ENCODE results near the gene PCDH9.
A peak's percentile ranks its signal among the peaks of the same experiment; 100 is the strongest.

Gene PCDH9

DNA sequence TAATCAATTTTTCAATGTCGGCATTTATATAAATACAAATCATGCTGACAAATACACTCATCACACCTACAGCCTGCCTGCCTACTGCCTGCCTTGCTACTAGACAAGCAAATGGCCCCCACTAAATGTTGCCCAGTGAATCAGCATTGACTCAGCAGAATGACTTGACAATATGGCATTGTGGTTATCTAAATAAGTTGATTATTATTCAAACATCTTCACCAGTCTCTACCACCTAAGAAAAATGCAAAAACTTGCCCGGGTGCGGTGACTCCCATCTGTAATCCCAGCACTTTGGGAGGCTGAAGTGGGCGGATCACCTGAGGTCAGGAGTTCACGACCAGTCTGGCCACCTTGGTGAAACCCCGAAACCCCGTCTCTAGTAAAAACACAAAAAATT lies 296.1 kb downstream of the PCDH9 start:
- H2AFZ ChIP-seq (ENCODE audit: low read length) = no peak overlapping the region
- no peaks in the 10 kb centered on the region for H3K9me3 ChIP-seq (ENCODE audit: insufficient read depth, low read depth, low read length)
- no peaks in the 10 kb centered on the region for H4K20me1 ChIP-seq (ENCODE audit: insufficient read depth, low read length, poor library complexity, severe bottlenecking)
- no peak for TF ChIP-seq EZH2phosphoT487 (IDR thresholded peaks at IDR 0.05; ENCODE audit: borderline replicate concordance)
- TF ChIP-seq, protein P1, sequence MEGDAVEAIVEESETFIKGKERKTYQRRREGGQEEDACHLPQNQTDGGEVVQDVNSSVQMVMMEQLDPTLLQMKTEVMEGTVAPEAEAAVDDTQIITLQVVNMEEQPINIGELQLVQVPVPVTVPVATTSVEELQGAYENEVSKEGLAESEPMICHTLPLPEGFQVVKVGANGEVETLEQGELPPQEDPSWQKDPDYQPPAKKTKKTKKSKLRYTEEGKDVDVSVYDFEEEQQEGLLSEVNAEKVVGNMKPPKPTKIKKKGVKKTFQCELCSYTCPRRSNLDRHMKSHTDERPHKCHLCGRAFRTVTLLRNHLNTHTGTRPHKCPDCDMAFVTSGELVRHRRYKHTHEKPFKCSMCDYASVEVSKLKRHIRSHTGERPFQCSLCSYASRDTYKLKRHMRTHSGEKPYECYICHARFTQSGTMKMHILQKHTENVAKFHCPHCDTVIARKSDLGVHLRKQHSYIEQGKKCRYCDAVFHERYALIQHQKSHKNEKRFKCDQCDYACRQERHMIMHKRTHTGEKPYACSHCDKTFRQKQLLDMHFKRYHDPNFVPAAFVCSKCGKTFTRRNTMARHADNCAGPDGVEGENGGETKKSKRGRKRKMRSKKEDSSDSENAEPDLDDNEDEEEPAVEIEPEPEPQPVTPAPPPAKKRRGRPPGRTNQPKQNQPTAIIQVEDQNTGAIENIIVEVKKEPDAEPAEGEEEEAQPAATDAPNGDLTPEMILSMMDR (conservative IDR thresholded peaks at IDR 0.05; ENCODE audit: low read length) = no peak
- H3K79me2 ChIP-seq (ENCODE audit: insufficient read depth, low read length) = no peaks in the 10 kb centered on the region
- H3K4me1 ChIP-seq (ENCODE audit: insufficient read depth, low read length, poor library complexity, severe bottlenecking) = peaks cover 26% of the 10 kb centered on the region
- no peak overlapping the region for H3K4me3 ChIP-seq (ENCODE audit: low read length, poor library complexity, severe bottlenecking)
- H3K9ac ChIP-seq (ENCODE audit: low read depth, low read length, poor library complexity, severe bottlenecking) = no peak overlapping the region
- H3F3A ChIP-seq (ENCODE audit: low read depth) = no peaks in the 10 kb centered on the region
- H3K4me2 ChIP-seq (ENCODE audit: low read depth, low read length, poor library complexity, severe bottlenecking) = no peak overlapping the region
- no peaks in the 10 kb centered on the region for H3K9me2 ChIP-seq (replicated peaks; ENCODE audit: low read depth, low read length)
- no peaks in the 10 kb centered on the region for H3K27me3 ChIP-seq (ENCODE audit: insufficient read depth, low read length, poor library complexity, severe bottlenecking)
- no peaks in the 10 kb centered on the region for H3K36me3 ChIP-seq (ENCODE audit: insufficient read depth, low read length)

DNA sequence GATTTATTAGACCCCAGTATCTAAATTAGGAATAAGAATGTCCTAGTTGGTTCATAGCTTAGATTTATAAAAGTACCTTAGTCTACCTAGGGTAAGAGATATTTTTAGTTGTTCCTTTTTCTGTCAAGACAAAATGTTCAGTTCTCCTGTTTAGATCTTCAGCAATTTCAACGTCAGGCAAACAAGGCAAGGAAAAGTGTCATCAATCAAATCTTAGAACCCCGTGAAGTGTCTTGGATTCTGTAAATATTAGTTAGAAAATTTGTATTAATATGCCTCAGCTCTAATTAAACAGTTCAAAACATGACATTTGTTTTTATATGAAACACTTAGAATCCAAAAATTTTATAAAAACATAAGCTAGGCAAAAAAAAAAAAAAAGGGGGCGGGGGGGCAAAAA lies 296.6 kb downstream of the PCDH9 start:
- Histone ChIP-seq H4K20me1 (ENCODE audit: insufficient read depth, low read length, poor library complexity, severe bottlenecking) (no peaks in the 10 kb centered on the region), H3K9me3 (ENCODE audit: insufficient read depth, low read depth, low read length) (no peaks in the 10 kb centered on the region), H3K4me1 (ENCODE audit: insufficient read depth, low read length, poor library complexity, severe bottlenecking) (peaks cover 26% of the 10 kb centered on the region), H3K9me2 (replicated peaks; ENCODE audit: low read depth, low read length) (no peaks in the 10 kb centered on the region), H3K27me3 (ENCODE audit: insufficient read depth, low read length, poor library complexity, severe bottlenecking) (no peaks in the 10 kb centered on the region), H3K9ac (ENCODE audit: low read depth, low read length, poor library complexity, severe bottlenecking) (no peak overlapping the region), H3K36me3 (ENCODE audit: insufficient read depth, low read length) (no peaks in the 10 kb centered on the region), H3F3A (ENCODE audit: low read depth) (no peaks in the 10 kb centered on the region), H3K79me2 (ENCODE audit: insufficient read depth, low read length) (no peaks in the 10 kb centered on the region), H3K4me2 (ENCODE audit: low read depth, low read length, poor library complexity, severe bottlenecking) (no peak overlapping the region), H3K4me3 (ENCODE audit: low read length, poor library complexity, severe bottlenecking) (no peak overlapping the region), H2AFZ (ENCODE audit: low read length) (no peak overlapping the region)
- TF ChIP-seq EZH2phosphoT487 (IDR thresholded peaks at IDR 0.05; ENCODE audit: borderline replicate concordance) = no peak

DNA sequence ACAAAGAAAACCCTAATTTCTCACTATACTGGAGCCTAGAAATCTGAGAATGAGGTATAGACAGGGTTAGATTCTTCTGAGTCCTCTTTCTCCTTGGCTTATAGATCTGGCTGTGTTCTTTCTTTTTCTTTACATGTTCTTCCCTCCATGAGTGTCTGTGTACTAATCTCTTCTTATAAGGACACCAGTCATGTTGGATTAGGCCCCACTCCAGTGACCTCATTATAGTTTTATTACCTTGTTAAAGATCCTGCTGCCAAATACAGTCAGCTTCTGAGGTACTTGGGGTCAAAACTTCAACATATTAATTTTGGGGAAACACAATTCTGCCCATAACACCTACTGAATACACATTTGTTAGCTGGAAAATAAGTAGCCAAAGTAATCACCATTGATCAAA lies 302.6 kb downstream of the PCDH9 start:
- no peak overlapping the region for H3K4me3 ChIP-seq (ENCODE audit: low read length, poor library complexity, severe bottlenecking)
- peaks cover 46% of the 10 kb centered on the region for H3K4me1 ChIP-seq (ENCODE audit: insufficient read depth, low read length, poor library complexity, severe bottlenecking)
- no peaks in the 10 kb centered on the region for H3F3A ChIP-seq (ENCODE audit: low read depth)
- H3K9ac ChIP-seq (ENCODE audit: low read depth, low read length, poor library complexity, severe bottlenecking) = no peak overlapping the region
- no peaks in the 10 kb centered on the region for H3K27me3 ChIP-seq (ENCODE audit: insufficient read depth, low read length, poor library complexity, severe bottlenecking)
- no peaks in the 10 kb centered on the region for H3K9me2 ChIP-seq (replicated peaks; ENCODE audit: low read depth, low read length)
- H3K79me2 ChIP-seq (ENCODE audit: insufficient read depth, low read length) = no peaks in the 10 kb centered on the region
- peak overlapping the region; percentile 13; the same call in 1 of the 2 replicates for H2AFZ ChIP-seq (ENCODE audit: low read length)
- no peaks in the 10 kb centered on the region for H3K36me3 ChIP-seq (ENCODE audit: insufficient read depth, low read length)
- no peaks in the 10 kb centered on the region for H4K20me1 ChIP-seq (ENCODE audit: insufficient read depth, low read length, poor library complexity, severe bottlenecking)
- H3K4me2 ChIP-seq (ENCODE audit: low read depth, low read length, poor library complexity, severe bottlenecking) = no peak overlapping the region
- TF ChIP-seq, protein P1 (conservative IDR thresholded peaks at IDR 0.05; ENCODE audit: low read length) = no peak
- no peak for TF ChIP-seq EZH2phosphoT487 (IDR thresholded peaks at IDR 0.05; ENCODE audit: borderline replicate concordance)
- H3K9me3 ChIP-seq (ENCODE audit: insufficient read depth, low read depth, low read length) = no peaks in the 10 kb centered on the region

DNA sequence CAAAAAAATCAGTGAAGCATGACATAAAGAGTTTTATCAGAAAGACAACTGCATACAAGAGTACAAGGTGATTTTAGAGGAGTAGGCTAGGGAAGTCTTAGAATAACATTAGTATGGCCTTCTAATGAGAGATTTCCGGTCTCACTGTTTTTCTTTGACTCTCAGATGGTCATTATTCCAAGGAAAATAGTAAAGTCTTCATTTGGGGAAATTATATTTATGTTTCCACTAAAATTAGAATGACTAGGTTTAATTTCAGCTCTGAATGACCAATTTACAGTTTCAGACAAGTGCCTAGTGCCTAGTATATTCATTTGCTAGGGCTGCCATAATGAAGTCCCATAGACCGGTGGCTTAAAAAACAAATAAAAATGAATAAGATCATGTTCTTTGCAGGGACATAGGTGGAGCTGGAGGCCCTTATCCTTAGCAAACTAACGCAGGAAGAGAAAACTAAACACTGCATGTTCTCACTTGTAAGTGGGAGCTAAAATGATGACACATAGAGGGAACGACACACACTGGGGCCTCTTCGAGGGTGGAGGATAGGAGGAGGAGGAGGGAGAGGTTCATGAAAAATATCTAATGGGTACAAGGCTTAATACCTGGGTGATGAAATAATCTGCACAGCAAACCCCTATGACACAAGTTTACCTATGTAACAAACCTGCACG lies 303.1 kb downstream of the PCDH9 start:
- no peak for TF ChIP-seq EZH2phosphoT487 (IDR thresholded peaks at IDR 0.05; ENCODE audit: borderline replicate concordance)
- TF ChIP-seq, protein P1 (conservative IDR thresholded peaks at IDR 0.05; ENCODE audit: low read length) = no peak
- no peaks in the 10 kb centered on the region for H3K9me3 ChIP-seq (ENCODE audit: insufficient read depth, low read depth, low read length)
- no peaks in the 10 kb centered on the region for H3K27me3 ChIP-seq (ENCODE audit: insufficient read depth, low read length, poor library complexity, severe bottlenecking)
- H3K9me2 ChIP-seq (replicated peaks; ENCODE audit: low read depth, low read length) = no peaks in the 10 kb centered on the region
- H3K79me2 ChIP-seq (ENCODE audit: insufficient read depth, low read length) = no peaks in the 10 kb centered on the region
- H3K4me3 ChIP-seq (ENCODE audit: low read length, poor library complexity, severe bottlenecking) = no peak overlapping the region
- peaks cover 43% of the 10 kb centered on the region for H3K4me1 ChIP-seq (ENCODE audit: insufficient read depth, low read length, poor library complexity, severe bottlenecking)
- no peak overlapping the region for H3K9ac ChIP-seq (ENCODE audit: low read depth, low read length, poor library complexity, severe bottlenecking)
- 0 out of 2 replicates have a peak overlapping the region, but pooled peaks have one; percentile 13 for H2AFZ ChIP-seq (ENCODE audit: low read length)
- H3K4me2 ChIP-seq (ENCODE audit: low read depth, low read length, poor library complexity, severe bottlenecking) = no peak overlapping the region
- H4K20me1 ChIP-seq (ENCODE audit: insufficient read depth, low read length, poor library complexity, severe bottlenecking) = no peaks in the 10 kb centered on the region
- H3K36me3 ChIP-seq (ENCODE audit: insufficient read depth, low read length) = no peaks in the 10 kb centered on the region
- no peaks in the 10 kb centered on the region for H3F3A ChIP-seq (ENCODE audit: low read depth)

Data from Loucy (cell line).